Keratinocyte (primary cell): ENCODE data around the gene TMED3.

ENCODE experiments used
- EZH2 ChIP-seq: IDR thresholded peaks from one replicate; pipeline ENCODE4 v1.6.1; 2012; ENCODE audit warnings: inconsistent platforms, mild to moderate bottlenecking, low read length, moderate library complexity
- TF ChIP-seq, protein P1 (sequence below), 3 experiments: IDR thresholded peaks in 1 of 3; conservative IDR thresholded peaks in 1 of 3; optimal IDR thresholded peaks in 1 of 3; 2 replicates in 2 of 3; 3 replicates in 1 of 3; pipeline versions ENCODE3 to v1.5.1; 2011; ENCODE audit warnings: low read length in 3 of 3, mild to moderate bottlenecking in 3 of 3, moderate library complexity in 2 of 3, control low read depth in 1 of 3, inconsistent platforms in 1 of 3; ENCODE audit not compliant: insufficient read depth in 2 of 3; ENCODE audit errors: extremely low read depth in 1 of 3

DNA sequence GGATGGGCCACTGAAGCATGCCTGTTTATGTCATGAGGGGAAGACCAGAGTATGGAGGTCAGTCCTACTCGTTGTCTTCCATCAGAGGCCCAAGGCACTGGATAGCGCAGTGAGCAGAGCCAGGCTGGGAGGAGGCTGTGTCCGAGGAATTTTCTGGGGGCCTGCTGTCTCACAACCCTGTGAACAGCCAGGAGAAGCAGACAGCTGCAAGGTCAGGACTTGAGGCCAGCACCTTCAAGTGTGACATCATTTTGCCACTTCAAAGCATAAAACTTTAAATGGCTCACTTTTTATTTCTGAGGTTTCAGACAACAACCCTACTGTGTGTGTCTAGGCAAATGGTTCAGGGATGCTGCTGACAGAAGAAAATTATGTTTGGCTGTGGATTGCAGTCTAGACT, 47.2 kb downstream of the TMED3 start:
- TF ChIP-seq, protein P1, sequence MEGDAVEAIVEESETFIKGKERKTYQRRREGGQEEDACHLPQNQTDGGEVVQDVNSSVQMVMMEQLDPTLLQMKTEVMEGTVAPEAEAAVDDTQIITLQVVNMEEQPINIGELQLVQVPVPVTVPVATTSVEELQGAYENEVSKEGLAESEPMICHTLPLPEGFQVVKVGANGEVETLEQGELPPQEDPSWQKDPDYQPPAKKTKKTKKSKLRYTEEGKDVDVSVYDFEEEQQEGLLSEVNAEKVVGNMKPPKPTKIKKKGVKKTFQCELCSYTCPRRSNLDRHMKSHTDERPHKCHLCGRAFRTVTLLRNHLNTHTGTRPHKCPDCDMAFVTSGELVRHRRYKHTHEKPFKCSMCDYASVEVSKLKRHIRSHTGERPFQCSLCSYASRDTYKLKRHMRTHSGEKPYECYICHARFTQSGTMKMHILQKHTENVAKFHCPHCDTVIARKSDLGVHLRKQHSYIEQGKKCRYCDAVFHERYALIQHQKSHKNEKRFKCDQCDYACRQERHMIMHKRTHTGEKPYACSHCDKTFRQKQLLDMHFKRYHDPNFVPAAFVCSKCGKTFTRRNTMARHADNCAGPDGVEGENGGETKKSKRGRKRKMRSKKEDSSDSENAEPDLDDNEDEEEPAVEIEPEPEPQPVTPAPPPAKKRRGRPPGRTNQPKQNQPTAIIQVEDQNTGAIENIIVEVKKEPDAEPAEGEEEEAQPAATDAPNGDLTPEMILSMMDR (optimal IDR thresholded peaks at IDR 0.05 in 1 of 3, IDR thresholded peaks at IDR 0.05 in 1 of 3, conservative IDR thresholded peaks at IDR 0.05 in 1 of 3; ENCODE audit: extremely low read depth in 1 of 3, insufficient read depth in 2 of 3, low read length in 3 of 3), result no peak
- TF ChIP-seq EZH2, result no peak
